ENCODE measurements around the gene CYP19A1. TPM values are rescaled to one million over a fixed set of nuclear protein-coding genes. Genes with fewer than 3 reads are reported as not detected.
"Not testable (repeated sequence)": the region's sequence is repeated elsewhere in the genome, so short reads cannot be mapped to it uniquely, and the experiment has no call there.

Gene CYP19A1
- total and polyA plus RNA-seq, 10 of the 15 experiments (the other 5 are each of a cell fraction or from before 2014, with no cell fraction given), result 0.08 to 1.8 (median 0.70) TPM

- DNase-seq (ENCODE audit: low read depth, low spot score); POLR2A ChIA-PET; BruUV-seq (replicated peaks); in situ Hi-C loops (cut with MboI); H3K27me3 ChIP-seq (replicated peaks in 1 of 2; ENCODE audit: control insufficient read depth in 2 of 2, insufficient read depth in 2 of 2, low read length in 1 of 2); H3K79me2 ChIP-seq (ENCODE audit: control insufficient read depth, insufficient read depth, low read length); FAIRE-seq; H3K27ac ChIP-seq (ENCODE audit: control insufficient read depth, insufficient read depth); H3K9ac ChIP-seq (ENCODE audit: control insufficient read depth, insufficient read depth, low read length); H3K4me3 ChIP-seq; H3K9me3 ChIP-seq (replicated peaks; ENCODE audit: control insufficient read depth, insufficient read depth, low read length); H3K4me1 ChIP-seq (ENCODE audit: control insufficient read depth, insufficient read depth, low read length); H4K20me1 ChIP-seq (ENCODE audit: control insufficient read depth, insufficient read depth); ATAC-seq; H3K36me3 ChIP-seq (ENCODE audit: control insufficient read depth in 2 of 2, insufficient read depth in 2 of 2, low read length in 1 of 2): not testable (repeated sequence)
- Histone ChIP-seq H3K4me2 (ENCODE audit: control insufficient read depth, insufficient read depth) (0 out of 2 replicates have a peak overlapping the region, but pooled peaks have one; percentile 78), H2AFZ (ENCODE audit: control insufficient read depth, low read depth, low read length) (peak overlapping the region; percentile 57)
- WGBS (ENCODE audit: insufficient coverage, insufficient replicate concordance, low lambda C conversion rate, missing lambda C conversion rate), result 57% methylated on average over 2 of the region's 2 CpGs
- SMC1A ChIA-PET (ENCODE audit: uncharacterized antibody, unreplicated experiment), result interaction anchor here (0.8 to 4.1 kb wide), 13 partner anchors 12 to 120 kb away, joined by 3 to 60 read pairs (median 6); no protein-coding TSS in a partner anchor
- RAD21 ChIA-PET (ENCODE audit: unreplicated experiment), result interaction anchor here (0.7 to 4.0 kb wide), 8 partner anchors 52 to 218 kb away, joined by 3 to 32 read pairs (median 4); no protein-coding TSS in a partner anchor
- intact Hi-C loops (cut with micrococcal nuclease; ENCODE audit: unreplicated experiment), result loop anchor here (2.0 to 5.0 kb wide), 2 partner anchors 53 to 215 kb away; no protein-coding TSS in a partner anchor
- TF ChIP-seq NR2F1 (conservative IDR thresholded peaks at IDR 0.05), result peak; percentile 44
- CTCF ChIA-PET, result interaction anchor here (0.7 to 8.9 kb wide), 23 partner anchors 16 to 217 kb away, joined by 3 to 111 read pairs (median 5); no protein-coding TSS in a partner anchor
Observed at GRCh38 chr15:51282241-51282640, 56.2 kb downstream of the CYP19A1 start.

GRCh38 chr15:51281368-51281967 lies 56.9 kb downstream of the CYP19A1 start:
- WGBS (ENCODE audit: insufficient coverage, insufficient replicate concordance, low lambda C conversion rate, missing lambda C conversion rate), result 41% methylated on average over 4 of the region's 4 CpGs
- H3K9me3 ChIP-seq (replicated peaks; ENCODE audit: control insufficient read depth, insufficient read depth, low read length), result no peaks in the 10 kb centered on the region; the same call in 2 of the 3 replicates
- no peak overlapping the region for H2AFZ ChIP-seq (ENCODE audit: control insufficient read depth, low read depth, low read length)
- no peaks in the 10 kb centered on the region for H3K79me2 ChIP-seq (ENCODE audit: control insufficient read depth, insufficient read depth, low read length)
- in situ Hi-C loops (cut with MboI), result no loop called here
- H3K27ac ChIP-seq (ENCODE audit: control insufficient read depth, insufficient read depth), result no peak overlapping the region
- H4K20me1 ChIP-seq (ENCODE audit: control insufficient read depth, insufficient read depth), result no peaks in the 10 kb centered on the region
- POLR2A ChIA-PET, result no interaction called here
- SMC1A ChIA-PET (ENCODE audit: uncharacterized antibody, unreplicated experiment), result interaction anchor here (0.8 to 4.1 kb wide), 14 partner anchors 11 to 222 kb away, joined by 3 to 60 read pairs (median 5); no protein-coding TSS in a partner anchor
- no peak for FAIRE-seq
- intact Hi-C loops (cut with micrococcal nuclease; ENCODE audit: unreplicated experiment), result loop anchor here (1.0 to 5.0 kb wide), 3 partner anchors 100 to 216 kb away; no protein-coding TSS in a partner anchor
- DNase-seq (ENCODE audit: low read depth, low spot score), result no peak
- no peak overlapping the region for H3K4me3 ChIP-seq
- BruUV-seq (replicated peaks), result no TSS peak
- H3K27me3 ChIP-seq (replicated peaks in 1 of 2; ENCODE audit: control insufficient read depth in 2 of 2, insufficient read depth in 2 of 2, low read length in 1 of 2), result peaks cover 0 to under 1% of the 10 kb centered on the region in 2 experiments; a peak in 1 of 4 replicates
- H3K4me1 ChIP-seq (ENCODE audit: control insufficient read depth, insufficient read depth, low read length), result peaks cover 10% of the 10 kb centered on the region
- ATAC-seq, result peak; percentile 93
- CTCF ChIA-PET, result interaction anchor here (0.9 to 8.9 kb wide), 23 partner anchors 15 to 218 kb away, joined by 3 to 111 read pairs (median 5); no protein-coding TSS in a partner anchor
- H3K36me3 ChIP-seq (ENCODE audit: control insufficient read depth in 2 of 2, insufficient read depth in 2 of 2, low read length in 1 of 2), result no peaks in the 10 kb centered on the region
- H3K9ac ChIP-seq (ENCODE audit: control insufficient read depth, insufficient read depth, low read length), result no peak overlapping the region
- no peak overlapping the region for H3K4me2 ChIP-seq (ENCODE audit: control insufficient read depth, insufficient read depth)
- RAD21 ChIA-PET (ENCODE audit: unreplicated experiment), result interaction anchor here (0.7 to 4.0 kb wide), 11 partner anchors 12 to 218 kb away, joined by 3 to 32 read pairs (median 3); no protein-coding TSS in a partner anchor
- TF ChIP-seq FOS (IDR thresholded peaks at IDR 0.05; ENCODE audit: borderline replicate concordance, extremely low read depth, insufficient read length) (no peak), ZNF24 (IDR thresholded peaks at IDR 0.05) (no peak), REST (IDR thresholded peaks at IDR 0.05; ENCODE audit: low read depth, low read length) (no peak), CHD1 (IDR thresholded peaks at IDR 0.05; ENCODE audit: low read depth, low read length) (no peak)
- TF ChIP-seq, protein P1, sequence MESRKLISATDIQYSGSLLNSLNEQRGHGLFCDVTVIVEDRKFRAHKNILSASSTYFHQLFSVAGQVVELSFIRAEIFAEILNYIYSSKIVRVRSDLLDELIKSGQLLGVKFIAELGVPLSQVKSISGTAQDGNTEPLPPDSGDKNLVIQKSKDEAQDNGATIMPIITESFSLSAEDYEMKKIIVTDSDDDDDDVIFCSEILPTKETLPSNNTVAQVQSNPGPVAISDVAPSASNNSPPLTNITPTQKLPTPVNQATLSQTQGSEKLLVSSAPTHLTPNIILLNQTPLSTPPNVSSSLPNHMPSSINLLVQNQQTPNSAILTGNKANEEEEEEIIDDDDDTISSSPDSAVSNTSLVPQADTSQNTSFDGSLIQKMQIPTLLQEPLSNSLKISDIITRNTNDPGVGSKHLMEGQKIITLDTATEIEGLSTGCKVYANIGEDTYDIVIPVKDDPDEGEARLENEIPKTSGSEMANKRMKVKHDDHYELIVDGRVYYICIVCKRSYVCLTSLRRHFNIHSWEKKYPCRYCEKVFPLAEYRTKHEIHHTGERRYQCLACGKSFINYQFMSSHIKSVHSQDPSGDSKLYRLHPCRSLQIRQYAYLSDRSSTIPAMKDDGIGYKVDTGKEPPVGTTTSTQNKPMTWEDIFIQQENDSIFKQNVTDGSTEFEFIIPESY (IDR thresholded peaks at IDR 0.05), result no peak
- TF ChIP-seq, protein P2, sequence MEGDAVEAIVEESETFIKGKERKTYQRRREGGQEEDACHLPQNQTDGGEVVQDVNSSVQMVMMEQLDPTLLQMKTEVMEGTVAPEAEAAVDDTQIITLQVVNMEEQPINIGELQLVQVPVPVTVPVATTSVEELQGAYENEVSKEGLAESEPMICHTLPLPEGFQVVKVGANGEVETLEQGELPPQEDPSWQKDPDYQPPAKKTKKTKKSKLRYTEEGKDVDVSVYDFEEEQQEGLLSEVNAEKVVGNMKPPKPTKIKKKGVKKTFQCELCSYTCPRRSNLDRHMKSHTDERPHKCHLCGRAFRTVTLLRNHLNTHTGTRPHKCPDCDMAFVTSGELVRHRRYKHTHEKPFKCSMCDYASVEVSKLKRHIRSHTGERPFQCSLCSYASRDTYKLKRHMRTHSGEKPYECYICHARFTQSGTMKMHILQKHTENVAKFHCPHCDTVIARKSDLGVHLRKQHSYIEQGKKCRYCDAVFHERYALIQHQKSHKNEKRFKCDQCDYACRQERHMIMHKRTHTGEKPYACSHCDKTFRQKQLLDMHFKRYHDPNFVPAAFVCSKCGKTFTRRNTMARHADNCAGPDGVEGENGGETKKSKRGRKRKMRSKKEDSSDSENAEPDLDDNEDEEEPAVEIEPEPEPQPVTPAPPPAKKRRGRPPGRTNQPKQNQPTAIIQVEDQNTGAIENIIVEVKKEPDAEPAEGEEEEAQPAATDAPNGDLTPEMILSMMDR (IDR thresholded peaks at IDR 0.05 in 2 of 3, conservative IDR thresholded peaks at IDR 0.05 in 1 of 3; ENCODE audit: control insufficient read depth in 2 of 3, extremely low read depth in 1 of 3, insufficient read depth in 1 of 3, low read depth in 3 of 3, low read length in 3 of 3), result peak; percentile 61 to 71 (median 68); a peak in 5 of 6 replicates
